Astrocyte (in vitro differentiated cells and primary cell): ENCODE results near the gene ZSWIM8. TPM values are rescaled to one million over a fixed set of nuclear protein-coding genes. Genes with fewer than 3 reads are reported as not detected.

Experiments
- DNase-seq: peaks from one replicate; pipeline ENCODE4 v3.0.0-alpha.2; 2010; ENCODE audit warnings: low read depth
- FAIRE-seq: peaks from 2 replicates; lab custom pipeline; 2011; peaks lifted over from hg19 to GRCh38; lab: Jason Lieb, UNC
- H2AFZ ChIP-seq: 2 replicates; pipeline ENCODE4 v1.6.0; 2012; ENCODE audit warnings: low read depth, low read length, inconsistent platforms
- H3K27ac ChIP-seq: 2 replicates; pipeline ENCODE4 v1.5.1; 2011; ENCODE audit warnings: low read depth, low read length, inconsistent platforms
- H3K27me3 ChIP-seq: 2 replicates; pipeline ENCODE4 v1.6.0; 2011; ENCODE audit warnings: low read length, inconsistent platforms; ENCODE audit not compliant: insufficient read depth
- H3K36me3 ChIP-seq: 2 replicates; pipeline ENCODE4 v1.5.1; 2011; ENCODE audit warnings: low read length, inconsistent platforms; ENCODE audit not compliant: insufficient read depth
- H3K4me1 ChIP-seq: 2 replicates; pipeline ENCODE4 v1.5.1; 2011; ENCODE audit warnings: low read length, inconsistent platforms; ENCODE audit not compliant: insufficient read depth
- H3K4me2 ChIP-seq: 2 replicates; pipeline ENCODE4 v1.6.0; 2012; ENCODE audit warnings: low read length, inconsistent platforms
- H3K4me3 ChIP-seq: 2 replicates; pipeline ENCODE4 v1.5.1; 2011; ENCODE audit warnings: low read depth, mild to moderate bottlenecking, low read length, inconsistent platforms; ENCODE audit not compliant: insufficient read depth
- H3K79me2 ChIP-seq: 2 replicates; pipeline ENCODE4 v1.6.0; 2012; ENCODE audit warnings: mild to moderate bottlenecking, low read length, inconsistent platforms; ENCODE audit not compliant: insufficient read depth
- H3K9ac ChIP-seq: 2 replicates; pipeline ENCODE4 v1.6.0; 2012; ENCODE audit warnings: mild to moderate bottlenecking, low read length, inconsistent platforms
- H3K9me3 ChIP-seq: 2 replicates; pipeline ENCODE4 v1.5.1; 2012; ENCODE audit warnings: low read depth, mild to moderate bottlenecking, low read length, inconsistent platforms; ENCODE audit not compliant: insufficient read depth
- H4K20me1 ChIP-seq: 2 replicates; pipeline ENCODE4 v1.6.0; 2012; ENCODE audit warnings: low read length, inconsistent platforms; ENCODE audit not compliant: insufficient read depth
- H3K27ac Mint-ChIP-seq: one replicate; pipeline ENCODE4 v1.8.0; 2021; ENCODE audit warnings: mild to moderate bottlenecking, mixed read lengths; ENCODE audit not compliant: unreplicated experiment
- H3K27me3 Mint-ChIP-seq: one replicate; pipeline ENCODE4 v1.8.0; 2021; ENCODE audit warnings: low read depth, mixed read lengths; ENCODE audit not compliant: unreplicated experiment
- H3K36me3 Mint-ChIP-seq: one replicate; pipeline ENCODE4 v1.8.0; 2021; ENCODE audit warnings: low read depth, mixed read lengths; ENCODE audit not compliant: unreplicated experiment
- H3K4me1 Mint-ChIP-seq: one replicate; pipeline ENCODE4 v1.8.0; 2021; ENCODE audit warnings: low read depth, mixed read lengths; ENCODE audit not compliant: unreplicated experiment
- H3K4me3 Mint-ChIP-seq: one replicate; pipeline ENCODE4 v1.8.0; 2021; ENCODE audit warnings: mild to moderate bottlenecking, moderate library complexity, mixed read lengths; ENCODE audit not compliant: unreplicated experiment
- H3K9me3 Mint-ChIP-seq: one replicate; pipeline ENCODE4 v1.8.0; 2021; ENCODE audit warnings: mild to moderate bottlenecking, mixed read lengths; ENCODE audit not compliant: unreplicated experiment
- EZH2 ChIP-seq: IDR thresholded peaks from 2 replicates; pipeline ENCODE4 v1.6.1; 2012; ENCODE audit warnings: mild to moderate bottlenecking, low read length, inconsistent platforms; ENCODE audit not compliant: insufficient read depth
- total RNA-seq: library from RNA; stranded (reverse); gene quantifications from 2 replicates; pipeline ENCODE4 v1.2.1, GENCODE V29; 2021
- TF ChIP-seq, protein P1 (sequence below): IDR thresholded peaks from 2 replicates; pipeline ENCODE4 v1.5.1; 2011; ENCODE audit warnings: low read depth, mild to moderate bottlenecking, inconsistent platforms, low read length, moderate library complexity; ENCODE audit not compliant: insufficient read depth

ZSWIM8 gene
- total RNA-seq, 1 donor from 2014 or later, result 70.2 TPM

DNA sequence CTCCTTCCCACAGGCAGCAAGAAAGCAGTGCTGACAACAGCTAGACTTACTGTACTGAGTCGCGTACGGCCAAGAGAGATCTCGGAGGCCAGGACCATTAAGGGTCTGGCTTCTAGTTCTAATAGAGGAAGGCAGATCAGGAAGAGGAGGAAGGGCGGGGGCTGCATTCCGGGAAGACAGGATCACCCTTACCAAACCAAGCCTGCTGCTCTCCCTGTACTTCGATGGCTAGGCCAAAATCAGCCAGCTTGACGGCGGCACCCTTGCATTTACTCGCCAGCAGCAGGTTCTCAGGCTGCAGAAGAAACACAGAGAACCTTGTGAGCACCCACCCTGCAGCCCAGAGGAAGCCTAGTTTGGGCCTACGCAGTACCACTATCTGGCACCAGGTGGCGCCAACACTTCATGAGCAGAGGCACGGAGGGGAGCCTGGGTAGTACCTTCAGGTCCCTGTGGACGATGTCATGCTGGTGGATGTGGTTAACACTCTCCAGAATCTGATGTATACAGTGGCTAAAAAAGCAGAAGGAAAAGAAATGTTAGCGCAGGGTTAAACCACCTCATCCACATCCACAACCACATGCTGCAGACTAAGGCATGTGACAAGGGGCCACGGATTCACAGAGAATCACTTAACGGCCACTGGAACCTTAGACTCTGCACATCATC is 63.5 kb downstream of the ZSWIM8 start:
- H3K4me3 ChIP-seq, result no peak overlapping the region
- no peak overlapping the region for H3K27ac ChIP-seq
- H3K9ac ChIP-seq, result no peak overlapping the region
- FAIRE-seq, result peak; percentile 41
- no peak for TF ChIP-seq EZH2
- TF ChIP-seq, protein P1, sequence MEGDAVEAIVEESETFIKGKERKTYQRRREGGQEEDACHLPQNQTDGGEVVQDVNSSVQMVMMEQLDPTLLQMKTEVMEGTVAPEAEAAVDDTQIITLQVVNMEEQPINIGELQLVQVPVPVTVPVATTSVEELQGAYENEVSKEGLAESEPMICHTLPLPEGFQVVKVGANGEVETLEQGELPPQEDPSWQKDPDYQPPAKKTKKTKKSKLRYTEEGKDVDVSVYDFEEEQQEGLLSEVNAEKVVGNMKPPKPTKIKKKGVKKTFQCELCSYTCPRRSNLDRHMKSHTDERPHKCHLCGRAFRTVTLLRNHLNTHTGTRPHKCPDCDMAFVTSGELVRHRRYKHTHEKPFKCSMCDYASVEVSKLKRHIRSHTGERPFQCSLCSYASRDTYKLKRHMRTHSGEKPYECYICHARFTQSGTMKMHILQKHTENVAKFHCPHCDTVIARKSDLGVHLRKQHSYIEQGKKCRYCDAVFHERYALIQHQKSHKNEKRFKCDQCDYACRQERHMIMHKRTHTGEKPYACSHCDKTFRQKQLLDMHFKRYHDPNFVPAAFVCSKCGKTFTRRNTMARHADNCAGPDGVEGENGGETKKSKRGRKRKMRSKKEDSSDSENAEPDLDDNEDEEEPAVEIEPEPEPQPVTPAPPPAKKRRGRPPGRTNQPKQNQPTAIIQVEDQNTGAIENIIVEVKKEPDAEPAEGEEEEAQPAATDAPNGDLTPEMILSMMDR, result peak; percentile 98
- H2AFZ ChIP-seq, result no peak overlapping the region
- peak; percentile 45 for DNase-seq
- H3K4me1 ChIP-seq, result peaks cover 10% of the 10 kb centered on the region
- no peaks in the 10 kb centered on the region for H3K79me2 ChIP-seq
- H4K20me1 ChIP-seq, result peaks cover 17% of the 10 kb centered on the region
- no peaks in the 10 kb centered on the region for H3K27me3 Mint-ChIP-seq
- no peaks in the 10 kb centered on the region for H3K27me3 ChIP-seq
- H3K36me3 Mint-ChIP-seq, result peaks cover 37% of the 10 kb centered on the region
- no peaks in the 10 kb centered on the region for H3K9me3 ChIP-seq
- H3K4me3 Mint-ChIP-seq, result no peak overlapping the region
- peaks cover 17% of the 10 kb centered on the region for H3K36me3 ChIP-seq
- H3K27ac Mint-ChIP-seq, result no peak overlapping the region
- H3K9me3 Mint-ChIP-seq, result no peaks in the 10 kb centered on the region
- H3K4me2 ChIP-seq, result no peak overlapping the region
- H3K4me1 Mint-ChIP-seq, result peaks cover 4% of the 10 kb centered on the region

DNA sequence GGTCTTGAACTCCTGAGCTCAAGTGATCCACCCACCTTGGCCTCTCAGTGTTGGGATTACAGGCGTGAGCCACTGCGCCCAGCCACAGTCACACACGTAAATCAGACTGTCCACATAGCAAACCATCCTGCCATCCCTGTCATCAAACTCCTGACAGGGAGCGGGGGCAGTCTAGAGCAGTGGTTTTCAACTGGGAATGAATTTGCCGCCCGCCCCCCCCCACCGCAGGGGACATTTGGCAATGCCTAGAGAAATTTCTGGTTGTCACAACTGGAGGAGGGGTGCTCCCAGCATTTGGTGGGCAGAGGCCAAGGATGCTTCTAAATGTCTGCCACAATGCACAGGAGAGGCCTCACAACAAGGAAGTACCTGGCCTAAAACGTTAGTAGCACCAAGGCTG is 64.8 kb downstream of the ZSWIM8 start:
- Histone ChIP-seq H3K36me3 (peaks cover 17% of the 10 kb centered on the region), H3K4me2 (no peak overlapping the region)

More for the DNA sequence above, 64.8 kb downstream of the ZSWIM8 start:
- no peak overlapping the region for H2AFZ ChIP-seq
- H3K79me2 ChIP-seq, result no peaks in the 10 kb centered on the region
- peaks cover 39% of the 10 kb centered on the region for H3K36me3 Mint-ChIP-seq
- no peak overlapping the region for H3K4me3 Mint-ChIP-seq
- H3K9me3 ChIP-seq, result no peaks in the 10 kb centered on the region
- no peak overlapping the region for H3K27ac ChIP-seq
- no peak overlapping the region for H3K27ac Mint-ChIP-seq
- H3K9ac ChIP-seq, result no peak overlapping the region
- no peaks in the 10 kb centered on the region for H3K9me3 Mint-ChIP-seq
- TF ChIP-seq EZH2, result no peak
- TF ChIP-seq, protein P1, result no peak
- H3K4me3 ChIP-seq, result no peak overlapping the region
- peaks cover 10% of the 10 kb centered on the region for H3K4me1 ChIP-seq
- DNase-seq (no peak), FAIRE-seq (no peak)
- peaks cover 4% of the 10 kb centered on the region for H3K4me1 Mint-ChIP-seq
- H3K27me3 Mint-ChIP-seq, result no peaks in the 10 kb centered on the region
- no peaks in the 10 kb centered on the region for H3K27me3 ChIP-seq
- peaks cover 28% of the 10 kb centered on the region for H4K20me1 ChIP-seq
